Stimulated activated CD8-positive, alpha-beta memory T cell treated with anti-CD3 and anti-CD28 coated beads, Interleukin-7, amount 100 ng/mL, for 1 hour (primary cell): ENCODE data around the gene FBXO8.

ENCODE experiments used
- DNase-seq, 2 donors: peaks; one replicate each; pipeline ENCODE4 v3.0.0-alpha.2; 2020; ENCODE audit warnings: low read depth in 2 of 2

FBXO8 gene

GRCh38 chr4:174245714-174246113, 37.8 kb downstream of the FBXO8 start:
- no peak for DNase-seq

- DNase-seq, result no peak
These were observed 39.0 kb downstream of the FBXO8 start for GRCh38 chr4:174244441-174244840.

DNA sequence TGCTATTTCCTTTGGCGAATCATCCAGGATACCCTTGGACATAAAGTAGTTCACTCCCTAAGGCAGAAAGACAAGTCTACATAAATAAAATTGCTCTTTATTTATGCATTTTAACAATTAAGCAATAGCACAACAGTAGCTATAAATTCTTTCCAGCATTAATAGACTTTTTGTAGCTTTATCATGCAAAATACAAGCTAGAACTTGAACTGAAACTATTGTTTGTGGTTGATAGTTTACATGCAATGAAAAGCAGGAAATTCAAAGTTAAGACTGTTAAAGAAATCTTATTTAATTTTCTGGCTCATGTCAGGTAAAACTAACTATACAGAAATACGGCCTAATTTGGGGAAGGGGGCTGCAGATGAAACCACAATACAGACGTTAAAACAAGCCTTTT, 42.3 kb downstream of the FBXO8 start:
- DNase-seq, result no peak

DNA sequence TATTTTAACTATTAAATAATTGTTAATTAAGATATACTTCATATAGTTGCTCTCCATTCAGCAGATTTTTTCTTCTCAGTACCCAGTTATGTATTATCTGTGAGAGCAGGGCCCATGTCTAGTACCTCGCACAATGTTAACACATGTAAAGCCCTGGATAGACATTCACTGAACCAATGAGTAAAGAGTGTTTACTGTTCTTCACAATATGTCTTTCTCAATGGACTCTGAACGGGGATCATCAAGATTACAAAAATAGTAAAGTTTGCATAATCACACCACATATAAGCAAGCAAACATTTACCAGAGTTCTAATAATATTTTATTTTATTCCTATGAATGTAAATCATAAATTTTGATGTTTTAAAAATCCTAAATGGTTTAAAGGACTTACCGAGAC, 47.1 kb downstream of the FBXO8 start:
- DNase-seq, result no peak

DNA sequence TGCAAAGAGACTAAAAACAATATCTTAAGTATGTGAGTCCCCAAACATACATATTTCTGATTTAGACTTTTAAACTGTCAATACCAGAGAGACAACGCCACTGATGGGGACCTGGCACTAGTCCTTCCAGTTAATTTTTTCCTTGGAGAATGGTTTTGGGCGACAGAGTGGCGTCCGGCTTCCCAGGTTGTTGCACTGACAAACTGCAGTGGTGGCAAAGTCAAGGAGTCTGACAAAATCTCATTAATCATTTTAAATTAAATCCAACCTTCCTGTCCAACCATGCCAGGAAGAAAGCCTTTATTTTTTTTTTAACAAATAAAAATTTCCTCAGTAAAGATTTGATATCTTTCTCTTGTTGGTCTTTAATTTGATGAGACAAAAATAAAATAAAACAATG, 52.8 kb downstream of the FBXO8 start:
- DNase-seq, result no peak

DNA sequence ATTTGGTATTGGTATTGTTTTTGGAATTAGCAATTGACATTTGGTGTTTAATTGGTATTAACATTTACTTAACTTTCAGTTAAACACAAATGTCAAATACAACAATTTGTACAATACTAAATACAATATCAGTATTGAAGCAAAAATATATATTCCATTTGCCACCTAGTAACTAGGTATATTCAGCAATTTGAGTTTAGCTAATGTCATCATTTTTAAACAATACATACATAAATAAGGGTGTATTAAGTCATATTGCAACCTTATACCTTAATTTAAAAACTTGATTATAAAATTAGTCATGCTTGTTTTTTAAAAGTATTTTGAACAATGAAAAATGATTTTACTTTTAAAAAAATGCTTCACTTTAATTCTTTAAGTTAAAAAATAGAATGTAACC, 53.3 kb downstream of the FBXO8 start:
- no peak for DNase-seq

DNA sequence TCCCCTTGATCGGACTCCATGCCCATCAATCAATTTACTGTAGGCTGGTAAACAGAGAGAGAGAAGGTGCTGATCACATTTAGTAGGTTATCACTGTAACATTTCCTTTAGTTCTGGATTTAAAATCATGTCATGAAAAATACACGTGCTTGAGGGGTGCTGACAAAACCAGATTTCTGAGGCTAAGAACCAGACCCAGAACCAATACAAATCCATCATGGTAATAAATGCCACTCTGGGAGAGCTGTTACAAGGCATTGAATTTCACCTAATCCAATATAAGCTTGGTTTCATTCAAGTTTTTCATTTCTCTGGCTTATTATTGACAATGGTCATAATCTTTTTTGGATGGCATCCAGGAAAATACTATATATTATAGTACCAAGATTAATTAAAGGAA, 54.5 kb downstream of the FBXO8 start:
- no peak for DNase-seq

- DNase-seq, result no peak
These were observed 58.0 kb downstream of the FBXO8 start for GRCh38 chr4:174225349-174226049.

DNA sequence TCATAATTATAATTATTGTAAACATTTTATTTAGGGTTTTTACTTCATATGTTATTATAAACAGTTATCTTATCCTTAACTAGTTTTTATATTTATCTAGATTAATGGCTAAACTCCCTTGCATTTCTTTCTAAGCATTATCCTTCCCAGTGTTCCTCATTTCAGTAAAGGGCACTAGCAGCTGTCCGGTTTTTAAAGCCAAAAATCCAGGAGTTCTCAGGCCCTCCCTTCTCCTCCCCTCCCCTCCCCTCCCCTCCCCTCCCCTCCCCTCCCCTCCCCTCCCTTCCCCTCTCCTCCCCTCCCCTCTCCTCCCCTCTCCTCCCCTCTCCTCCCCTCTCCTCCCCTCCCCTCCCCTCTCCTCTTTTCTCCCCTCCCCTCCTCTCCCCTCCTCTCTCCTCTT, 58.9 kb downstream of the FBXO8 start:
- DNase-seq, result no peak

DNA sequence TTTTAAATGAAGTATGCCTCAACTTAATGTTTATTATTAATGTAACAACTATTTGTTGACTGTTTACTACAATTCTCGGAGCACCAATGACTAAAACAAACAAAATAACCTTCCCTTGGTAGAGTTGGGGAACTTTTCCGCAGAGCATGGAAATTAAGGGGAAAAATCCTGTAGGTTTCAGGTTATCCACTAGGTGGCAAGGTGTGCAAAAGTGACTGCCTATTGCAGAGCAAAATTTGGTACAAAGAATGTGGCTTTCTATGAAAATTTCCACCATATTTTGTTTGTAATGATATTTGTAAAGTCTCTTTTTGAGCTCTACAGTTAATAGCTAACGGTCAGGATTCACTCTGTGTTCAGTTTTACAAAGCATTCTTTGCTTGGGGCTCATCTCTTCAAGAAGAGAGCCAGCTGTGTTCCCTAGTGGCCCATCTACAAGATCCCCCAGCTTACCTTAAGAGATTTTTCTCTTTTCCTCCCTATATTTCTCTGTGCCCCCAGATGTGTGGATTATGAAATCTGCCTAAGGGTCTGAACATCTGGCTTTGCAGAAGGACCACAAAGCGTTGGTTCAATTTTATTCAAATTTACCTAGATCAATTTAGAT, 61.1 kb downstream of the FBXO8 start:
- no peak for DNase-seq

- DNase-seq, result no peak
These were observed 65.2 kb downstream of the FBXO8 start for GRCh38 chr4:174218127-174218790.

DNA sequence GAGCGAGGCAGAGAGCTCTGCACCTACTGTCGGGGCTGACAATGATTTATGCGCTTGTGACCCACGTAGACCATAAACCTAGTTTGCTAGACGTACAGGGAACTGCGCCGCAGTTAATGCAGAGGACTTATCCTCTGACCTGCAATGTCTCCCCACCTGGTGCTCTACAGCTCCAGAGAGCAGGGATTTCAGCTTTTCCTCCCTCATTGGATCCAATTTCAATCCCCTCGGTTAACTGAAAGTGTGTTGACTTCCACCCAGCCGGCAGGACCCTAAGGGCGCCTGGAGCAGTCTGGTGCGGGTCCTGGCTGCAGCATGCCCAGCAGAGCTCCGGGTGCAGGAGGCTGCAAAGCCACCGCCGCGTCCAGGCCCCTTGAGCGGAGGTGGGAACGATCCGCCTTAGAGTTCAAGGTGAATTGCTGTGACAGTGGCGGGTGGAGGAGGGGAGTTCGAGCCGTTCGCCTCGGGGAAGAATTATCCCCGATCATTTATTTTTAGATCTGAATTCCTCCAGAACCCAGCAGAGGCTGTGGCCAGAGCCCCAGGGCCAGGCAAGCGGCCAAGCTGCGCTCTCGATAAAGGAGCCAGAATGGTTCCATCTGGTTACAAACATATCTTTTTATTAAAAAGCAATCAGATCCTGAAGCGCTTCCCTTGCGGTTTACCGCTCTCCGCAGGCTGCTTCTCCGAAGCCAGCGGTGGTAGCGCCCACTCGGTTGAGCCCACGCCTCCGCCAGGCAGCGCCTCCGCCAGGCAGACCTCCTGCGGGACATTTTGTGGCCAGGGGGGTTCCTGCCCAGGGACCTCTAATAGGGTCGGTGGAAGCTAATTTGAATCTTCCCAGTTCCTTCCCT, 66.0 kb downstream of the FBXO8 start:
- DNase-seq, result no peak

- no peak for DNase-seq
These were observed 66.6 kb downstream of the FBXO8 start for GRCh38 chr4:174216799-174217272.

DNA sequence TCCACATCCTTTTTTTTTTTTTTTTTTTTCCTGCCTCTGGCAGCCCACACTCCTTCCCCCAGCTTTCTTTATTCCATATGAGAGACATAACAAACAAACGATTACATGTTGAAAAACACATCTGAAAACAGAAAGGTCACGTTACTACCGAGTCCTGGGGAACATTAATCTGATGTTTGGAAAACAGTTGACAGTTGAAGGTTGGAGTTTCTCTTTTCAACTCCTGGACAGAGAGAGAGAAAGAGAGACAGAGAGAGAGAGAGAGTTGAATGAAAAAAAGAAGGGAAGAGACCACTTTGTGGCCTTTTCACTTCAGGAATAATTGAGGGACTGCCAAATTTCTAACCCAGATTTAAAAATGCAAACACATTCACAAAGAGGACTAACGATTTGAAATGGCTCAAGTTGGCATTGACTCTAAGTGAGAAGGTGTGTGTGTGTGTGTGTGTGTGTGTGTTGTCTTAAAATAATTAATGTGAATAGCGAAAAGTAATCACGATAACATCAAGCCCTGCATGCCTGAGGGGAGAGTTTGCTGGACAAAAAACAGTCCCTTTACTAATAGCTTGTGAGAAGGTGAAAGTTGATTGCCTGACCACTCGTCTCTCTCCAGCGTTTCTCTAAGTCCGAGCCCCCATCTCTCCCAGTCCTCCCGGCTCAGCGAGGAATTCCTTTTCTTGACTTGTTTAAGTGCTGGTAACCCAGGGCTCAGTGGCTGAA, 67.3 kb downstream of the FBXO8 start:
- DNase-seq, result no peak

GRCh38 chr4:174215057-174215456, 68.4 kb downstream of the FBXO8 start:
- no peak for DNase-seq

GRCh38 chr4:174214101-174214878, 69.2 kb downstream of the FBXO8 start:
- DNase-seq, result no peak

- no peak for DNase-seq
These were observed 69.8 kb downstream of the FBXO8 start for GRCh38 chr4:174213731-174214100.

DNA sequence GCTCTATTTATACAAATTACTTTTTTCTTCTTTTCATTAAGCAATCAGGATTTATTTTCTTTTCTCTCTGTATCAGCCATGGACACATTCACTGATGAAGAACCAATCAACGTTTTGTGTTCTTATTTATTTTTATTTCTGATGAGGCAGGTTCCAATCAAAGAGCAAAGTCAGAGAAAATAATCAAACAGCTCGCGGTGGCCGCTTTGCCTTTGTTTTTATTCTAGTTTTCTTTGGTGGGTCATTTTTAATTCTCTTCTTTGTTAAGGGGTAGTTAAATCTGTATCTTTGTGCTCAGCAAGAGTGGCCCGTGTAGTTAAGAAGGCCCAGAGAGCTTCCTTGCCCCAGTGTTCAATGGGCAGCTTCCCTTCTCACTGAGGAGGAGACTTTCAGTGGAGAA, 71.4 kb downstream of the FBXO8 start:
- no peak for DNase-seq

DNA sequence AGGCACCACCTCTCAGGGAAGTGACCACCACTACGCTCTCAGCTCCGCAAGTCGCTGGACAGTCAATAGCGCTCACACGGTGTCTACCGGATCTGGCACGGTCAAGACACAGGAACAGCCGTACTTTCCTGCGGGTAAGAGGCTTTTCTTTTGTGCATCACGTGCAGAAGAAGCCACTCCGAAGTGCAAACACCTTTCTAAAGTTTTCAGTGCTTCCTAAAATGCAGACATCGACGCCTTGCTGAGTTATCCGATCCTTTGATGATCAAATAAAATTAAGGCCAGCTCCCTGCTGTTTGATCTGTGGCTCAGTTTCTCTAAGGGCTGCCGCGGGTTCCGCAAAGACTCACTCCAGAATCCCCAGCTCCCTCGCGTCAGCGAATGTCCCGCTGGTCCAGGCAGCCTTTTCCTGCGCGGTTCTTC, 71.8 kb downstream of the FBXO8 start:
- no peak for DNase-seq

DNA sequence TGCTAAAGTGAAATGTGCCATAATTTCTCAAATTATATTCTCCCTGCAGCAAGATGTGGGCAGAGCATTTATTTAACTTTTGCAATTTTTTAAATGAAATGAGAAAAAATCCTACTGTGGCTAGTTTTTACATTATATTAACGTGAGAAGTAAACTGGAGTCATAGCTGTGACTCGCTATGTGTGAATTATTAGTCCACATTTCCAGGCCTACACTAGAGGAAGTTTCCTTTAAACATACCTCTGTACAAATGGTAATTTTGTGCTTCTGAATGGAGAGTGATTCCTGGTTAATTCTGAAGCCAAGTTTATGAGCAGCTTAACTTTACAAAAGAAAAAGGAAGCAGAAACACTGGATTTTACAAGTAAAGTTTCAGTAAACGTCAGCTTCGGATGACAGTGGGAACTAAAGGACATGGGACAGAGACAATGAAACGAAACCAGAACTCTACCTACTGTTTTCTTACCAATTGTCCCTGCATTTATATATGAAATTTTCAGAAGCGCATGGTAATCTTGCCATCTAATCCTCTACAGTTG, 72.4 kb downstream of the FBXO8 start:
- no peak for DNase-seq

DNA sequence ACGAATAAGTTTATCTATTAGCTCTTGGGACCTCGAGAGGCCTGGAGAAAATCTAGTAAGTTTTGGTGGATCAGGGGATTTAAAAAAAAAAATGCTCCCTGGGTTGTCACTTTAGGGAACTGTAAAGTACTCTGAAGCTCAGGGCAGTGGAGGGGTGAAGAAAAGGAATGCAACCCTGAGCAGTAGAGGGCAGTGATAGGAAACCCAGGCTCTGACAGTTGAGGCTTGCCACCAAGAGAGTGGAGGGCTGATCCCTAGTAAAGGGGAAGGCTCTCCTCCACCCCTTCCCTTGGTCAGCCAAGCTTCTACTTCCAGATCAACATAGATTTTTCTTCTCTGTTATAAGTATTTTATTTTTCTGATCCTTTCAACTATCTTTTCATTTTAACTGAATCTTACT, 73.1 kb downstream of the FBXO8 start:
- no peak for DNase-seq
